K562 (cell line): ENCODE results near the gene HHATL. TPM values are rescaled to one million over a fixed set of nuclear protein-coding genes. Genes with fewer than 3 reads are reported as not detected.

Experiments
- BACH1 ChIP-seq: fragments of 200-800 bp; sonication (Bioruptor generic); IDR thresholded peaks from 2 replicates; pipeline ENCODE4 v1.6.1; 2016; ENCODE audit warnings: missing genetic modification characterization, missing compliant biosample characterization
- CSDE1 ChIP-seq, 2 experiments: fragments of 450-650 bp; IDR thresholded peaks; 2 replicates each; pipeline ENCODE4 v1.6.1; 2016; ENCODE audit warnings: mild to moderate bottlenecking in 1 of 2
- CXXC5 ChIP-seq: fragments of 250-450 bp; sonication (Bioruptor Pico); IDR thresholded peaks from 2 replicates; pipeline ENCODE4 v1.8.0; 2022; ENCODE audit warnings: inconsistent platforms, mild to moderate bottlenecking, moderate library complexity
- EHMT2 ChIP-seq: fragments of 450-650 bp; IDR thresholded peaks from 2 replicates; pipeline ENCODE4 v1.6.1; 2018; ENCODE audit warnings: antibody characterized with exemption
- FOS ChIP-seq: IDR thresholded peaks from 3 replicates; pipeline ENCODE4 v1.6.1; 2011; ENCODE audit not compliant: insufficient read length; ENCODE audit errors: extremely low read depth
- RNF2 ChIP-seq: sonication (generic); IDR thresholded peaks from 2 replicates; pipeline ENCODE4 v1.6.1; 2016
- SRSF7 ChIP-seq: fragments of 200-400 bp; formaldehyde crosslinking; optimal IDR thresholded peaks from 2 replicates; pipeline ENCODE3; 2017; ENCODE audit warnings: mild to moderate bottlenecking, low read depth, low read length
- ZKSCAN8 ChIP-seq: fragments of 200-800 bp; sonication (Bioruptor generic); IDR thresholded peaks from 2 replicates; pipeline ENCODE4 v1.6.1; 2016; ENCODE audit warnings: missing genetic modification characterization, missing compliant biosample characterization
- polyA plus RNA-seq, 8 experiments: library from polyadenylated mRNA; depleted of rRNA in 4 of 8; stranded (reverse) in 5 of 8; unstranded in 3 of 8; fragments of >200 nt; fragmentation: Nextera tagmentation in 2 of 8; fragmentation: Illumina TruSeq in 1 of 8; extraction: Ambion mirVana in 2 of 8; extraction: Trizol in 1 of 8; gene quantifications; 2 replicates each; pipeline versions ENCODE4 v1.2.1 to v1.2.3, GENCODE V29; 2011 to 2014; ENCODE audit warnings: inconsistent platforms in 1 of 8, missing spikeins in 1 of 8
- total RNA-seq, 7 experiments: library from RNA; depleted of rRNA in 6 of 7; stranded (reverse); fragments of >200 nt in 6 of 7; fragmentation: Illumina TruSeq in 2 of 7; extraction: Trizol in 2 of 7; gene quantifications; 2 replicates each; pipeline versions ENCODE4 v1.2.1 to v1.2.3, GENCODE V29; 2011 to 2021; ENCODE audit warnings: low replicate concordance in 1 of 7
- TF ChIP-seq, protein P1 (sequence below): IDR thresholded peaks from 2 replicates; pipeline ENCODE4 v1.6.1; 2014; ENCODE audit warnings: antibody characterized with exemption
- TF ChIP-seq, protein P2 (sequence below), 2 experiments: fragments of 200-800 bp in 1 of 2; sonication (Bioruptor generic) in 1 of 2; sonication (generic) in 1 of 2; formaldehyde crosslinking in 1 of 2; IDR thresholded peaks in 1 of 2; conservative IDR thresholded peaks in 1 of 2; 2 replicates each; pipeline versions ENCODE4 v1.5.0 to v1.6.1; 2016 to 2020; ENCODE audit warnings: missing compliant biosample characterization in 1 of 2, missing genetic modification characterization in 1 of 2, missing genetic modification reagents in 1 of 2
- TF ChIP-seq, protein P3 (sequence below): sonication (generic); formaldehyde crosslinking; IDR thresholded peaks from 2 replicates; pipeline ENCODE4 v1.8.0; 2022; ENCODE audit warnings: missing genetic modification reagents, mild to moderate bottlenecking, borderline replicate concordance
- TF ChIP-seq, protein P4 (sequence below): fragments of 450-650 bp; IDR thresholded peaks from 2 replicates; pipeline ENCODE4 v1.6.1; 2016; ENCODE audit warnings: missing biosample characterization, missing genetic modification characterization
- TF ChIP-seq, protein P5 (sequence below): sonication (generic); formaldehyde crosslinking; IDR thresholded peaks from 2 replicates; pipeline ENCODE4 v1.8.1; 2022; ENCODE audit warnings: missing genetic modification reagents
- TF ChIP-seq, protein P6 (sequence below): fragments of 250-450 bp; sonication (Bioruptor Pico); IDR thresholded peaks from 2 replicates; pipeline ENCODE4 v1.8.0; 2021; ENCODE audit warnings: borderline replicate concordance, mild to moderate bottlenecking, moderate library complexity; ENCODE audit not compliant: poor library complexity, severe bottlenecking
- TF ChIP-seq, protein P7 (sequence below): sonication (generic); IDR thresholded peaks from 2 replicates; pipeline ENCODE4 v1.6.1; 2016
- TF ChIP-seq, protein P8 (sequence below): sonication (generic); formaldehyde crosslinking; IDR thresholded peaks from 2 replicates; pipeline ENCODE4 v1.8.0; 2022; ENCODE audit warnings: mild to moderate bottlenecking, missing genetic modification reagents
- TF ChIP-seq, protein P9 (sequence below): fragments of 250-450 bp; sonication (Bioruptor Pico); IDR thresholded peaks from 2 replicates; pipeline ENCODE4 v1.9.0; 2021; ENCODE audit warnings: mild to moderate bottlenecking

Gene HHATL
- total and polyA plus RNA-seq, 9 of the 15 experiments (the other 6 are each of a cell fraction or from before 2014, with no cell fraction given): not detected

DNA sequence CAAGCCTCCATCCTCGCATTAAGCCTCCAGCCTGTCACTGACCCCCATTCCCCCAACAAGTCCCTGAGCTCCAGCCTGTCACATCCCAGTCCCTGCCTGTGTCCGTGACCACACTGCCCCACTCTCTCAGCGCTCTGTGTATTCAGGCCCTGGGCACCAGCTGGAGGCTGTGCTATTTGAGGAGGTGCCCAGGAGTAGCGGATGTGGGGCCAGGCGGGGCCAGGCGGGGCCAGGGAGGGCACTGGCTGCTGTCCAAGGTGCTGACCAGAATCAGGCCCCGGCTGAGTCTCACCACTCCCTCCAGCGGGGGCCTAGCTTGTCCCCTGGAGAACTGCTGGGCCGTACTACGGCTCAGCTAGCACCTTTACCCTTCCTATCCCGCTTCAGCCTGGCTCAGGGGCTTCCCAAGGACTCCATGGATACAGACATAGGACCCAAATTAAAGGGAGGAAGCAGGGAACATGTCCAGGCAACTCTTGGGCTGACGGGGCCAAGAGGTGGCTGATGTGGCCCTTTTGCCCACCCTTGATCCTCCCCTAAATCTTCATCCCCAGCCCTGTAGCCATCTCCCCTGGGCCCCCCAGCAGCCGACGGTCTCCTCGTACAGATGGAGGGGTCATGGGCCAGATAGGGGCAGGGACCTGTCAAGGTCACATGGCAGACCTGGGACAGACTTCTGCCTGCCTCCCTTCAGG is 1.1 kb downstream of the HHATL start (continued):
- TF ChIP-seq, protein P1, sequence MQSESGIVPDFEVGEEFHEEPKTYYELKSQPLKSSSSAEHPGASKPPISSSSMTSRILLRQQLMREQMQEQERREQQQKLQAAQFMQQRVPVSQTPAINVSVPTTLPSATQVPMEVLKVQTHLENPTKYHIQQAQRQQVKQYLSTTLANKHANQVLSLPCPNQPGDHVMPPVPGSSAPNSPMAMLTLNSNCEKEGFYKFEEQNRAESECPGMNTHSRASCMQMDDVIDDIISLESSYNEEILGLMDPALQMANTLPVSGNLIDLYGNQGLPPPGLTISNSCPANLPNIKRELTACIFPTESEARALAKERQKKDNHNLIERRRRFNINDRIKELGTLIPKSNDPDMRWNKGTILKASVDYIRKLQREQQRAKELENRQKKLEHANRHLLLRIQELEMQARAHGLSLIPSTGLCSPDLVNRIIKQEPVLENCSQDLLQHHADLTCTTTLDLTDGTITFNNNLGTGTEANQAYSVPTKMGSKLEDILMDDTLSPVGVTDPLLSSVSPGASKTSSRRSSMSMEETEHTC: no peak
- TF ChIP-seq FOS (no peak), ZKSCAN8 (CRISPR knock-in tag) (no peak), RNF2 (no peak), BACH1 (no peak), CXXC5 (no peak), CSDE1 (IDR thresholded peaks at IDR 0.05) (no peak), EHMT2 (peak; percentile 99), SRSF7 (no peak)
- TF ChIP-seq, protein P2, sequence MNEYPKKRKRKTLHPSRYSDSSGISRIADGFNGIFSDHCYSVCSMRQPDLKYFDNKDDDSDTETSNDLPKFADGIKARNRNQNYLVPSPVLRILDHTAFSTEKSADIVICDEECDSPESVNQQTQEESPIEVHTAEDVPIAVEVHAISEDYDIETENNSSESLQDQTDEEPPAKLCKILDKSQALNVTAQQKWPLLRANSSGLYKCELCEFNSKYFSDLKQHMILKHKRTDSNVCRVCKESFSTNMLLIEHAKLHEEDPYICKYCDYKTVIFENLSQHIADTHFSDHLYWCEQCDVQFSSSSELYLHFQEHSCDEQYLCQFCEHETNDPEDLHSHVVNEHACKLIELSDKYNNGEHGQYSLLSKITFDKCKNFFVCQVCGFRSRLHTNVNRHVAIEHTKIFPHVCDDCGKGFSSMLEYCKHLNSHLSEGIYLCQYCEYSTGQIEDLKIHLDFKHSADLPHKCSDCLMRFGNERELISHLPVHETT (CRISPR knock-in tag; conservative IDR thresholded peaks at IDR 0.05 in 1 of 2, IDR thresholded peaks at IDR 0.05 in 1 of 2): 0 out of 4 replicates have a peak, but pooled peaks of 1 of the 2 experiments have one; percentile 32
- TF ChIP-seq, protein P3, sequence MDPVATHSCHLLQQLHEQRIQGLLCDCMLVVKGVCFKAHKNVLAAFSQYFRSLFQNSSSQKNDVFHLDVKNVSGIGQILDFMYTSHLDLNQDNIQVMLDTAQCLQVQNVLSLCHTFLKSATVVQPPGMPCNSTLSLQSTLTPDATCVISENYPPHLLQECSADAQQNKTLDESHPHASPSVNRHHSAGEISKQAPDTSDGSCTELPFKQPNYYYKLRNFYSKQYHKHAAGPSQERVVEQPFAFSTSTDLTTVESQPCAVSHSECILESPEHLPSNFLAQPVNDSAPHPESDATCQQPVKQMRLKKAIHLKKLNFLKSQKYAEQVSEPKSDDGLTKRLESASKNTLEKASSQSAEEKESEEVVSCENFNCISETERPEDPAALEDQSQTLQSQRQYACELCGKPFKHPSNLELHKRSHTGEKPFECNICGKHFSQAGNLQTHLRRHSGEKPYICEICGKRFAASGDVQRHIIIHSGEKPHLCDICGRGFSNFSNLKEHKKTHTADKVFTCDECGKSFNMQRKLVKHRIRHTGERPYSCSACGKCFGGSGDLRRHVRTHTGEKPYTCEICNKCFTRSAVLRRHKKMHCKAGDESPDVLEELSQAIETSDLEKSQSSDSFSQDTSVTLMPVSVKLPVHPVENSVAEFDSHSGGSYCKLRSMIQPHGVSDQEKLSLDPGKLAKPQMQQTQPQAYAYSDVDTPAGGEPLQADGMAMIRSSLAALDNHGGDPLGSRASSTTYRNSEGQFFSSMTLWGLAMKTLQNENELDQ (CRISPR knock-in tag): 0 out of 2 replicates have a peak, but pooled peaks have one; percentile 61
- TF ChIP-seq, protein P4, sequence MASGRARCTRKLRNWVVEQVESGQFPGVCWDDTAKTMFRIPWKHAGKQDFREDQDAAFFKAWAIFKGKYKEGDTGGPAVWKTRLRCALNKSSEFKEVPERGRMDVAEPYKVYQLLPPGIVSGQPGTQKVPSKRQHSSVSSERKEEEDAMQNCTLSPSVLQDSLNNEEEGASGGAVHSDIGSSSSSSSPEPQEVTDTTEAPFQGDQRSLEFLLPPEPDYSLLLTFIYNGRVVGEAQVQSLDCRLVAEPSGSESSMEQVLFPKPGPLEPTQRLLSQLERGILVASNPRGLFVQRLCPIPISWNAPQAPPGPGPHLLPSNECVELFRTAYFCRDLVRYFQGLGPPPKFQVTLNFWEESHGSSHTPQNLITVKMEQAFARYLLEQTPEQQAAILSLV (tag): no peak
- TF ChIP-seq, protein P5, sequence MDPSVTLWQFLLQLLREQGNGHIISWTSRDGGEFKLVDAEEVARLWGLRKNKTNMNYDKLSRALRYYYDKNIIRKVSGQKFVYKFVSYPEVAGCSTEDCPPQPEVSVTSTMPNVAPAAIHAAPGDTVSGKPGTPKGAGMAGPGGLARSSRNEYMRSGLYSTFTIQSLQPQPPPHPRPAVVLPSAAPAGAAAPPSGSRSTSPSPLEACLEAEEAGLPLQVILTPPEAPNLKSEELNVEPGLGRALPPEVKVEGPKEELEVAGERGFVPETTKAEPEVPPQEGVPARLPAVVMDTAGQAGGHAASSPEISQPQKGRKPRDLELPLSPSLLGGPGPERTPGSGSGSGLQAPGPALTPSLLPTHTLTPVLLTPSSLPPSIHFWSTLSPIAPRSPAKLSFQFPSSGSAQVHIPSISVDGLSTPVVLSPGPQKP (CRISPR knock-in tag): no peak
- TF ChIP-seq, protein P6, sequence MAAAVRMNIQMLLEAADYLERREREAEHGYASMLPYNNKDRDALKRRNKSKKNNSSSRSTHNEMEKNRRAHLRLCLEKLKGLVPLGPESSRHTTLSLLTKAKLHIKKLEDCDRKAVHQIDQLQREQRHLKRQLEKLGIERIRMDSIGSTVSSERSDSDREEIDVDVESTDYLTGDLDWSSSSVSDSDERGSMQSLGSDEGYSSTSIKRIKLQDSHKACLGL: no peak
- TF ChIP-seq, protein P7, sequence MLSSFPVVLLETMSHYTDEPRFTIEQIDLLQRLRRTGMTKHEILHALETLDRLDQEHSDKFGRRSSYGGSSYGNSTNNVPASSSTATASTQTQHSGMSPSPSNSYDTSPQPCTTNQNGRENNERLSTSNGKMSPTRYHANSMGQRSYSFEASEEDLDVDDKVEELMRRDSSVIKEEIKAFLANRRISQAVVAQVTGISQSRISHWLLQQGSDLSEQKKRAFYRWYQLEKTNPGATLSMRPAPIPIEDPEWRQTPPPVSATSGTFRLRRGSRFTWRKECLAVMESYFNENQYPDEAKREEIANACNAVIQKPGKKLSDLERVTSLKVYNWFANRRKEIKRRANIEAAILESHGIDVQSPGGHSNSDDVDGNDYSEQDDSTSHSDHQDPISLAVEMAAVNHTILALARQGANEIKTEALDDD: no peak
- TF ChIP-seq, protein P8, sequence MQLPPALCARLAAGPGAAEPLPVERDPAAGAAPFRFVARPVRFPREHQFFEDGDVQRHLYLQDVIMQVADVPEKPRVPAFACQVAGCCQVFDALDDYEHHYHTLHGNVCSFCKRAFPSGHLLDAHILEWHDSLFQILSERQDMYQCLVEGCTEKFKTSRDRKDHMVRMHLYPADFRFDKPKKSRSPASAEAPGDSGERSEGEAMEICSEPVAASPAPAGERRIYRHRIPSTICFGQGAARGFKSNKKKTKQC: peak; percentile 94
- TF ChIP-seq, protein P9, sequence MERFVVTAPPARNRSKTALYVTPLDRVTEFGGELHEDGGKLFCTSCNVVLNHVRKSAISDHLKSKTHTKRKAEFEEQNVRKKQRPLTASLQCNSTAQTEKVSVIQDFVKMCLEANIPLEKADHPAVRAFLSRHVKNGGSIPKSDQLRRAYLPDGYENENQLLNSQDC (CRISPR knock-in tag): no peak
